GM12874 (cell line): Measurements from ENCODE around the gene TP73.

ENCODE experiments used
- CTCF ChIP-seq: IDR thresholded peaks from 2 replicates; pipeline ENCODE4 v1.5.1; 2011; ENCODE audit warnings: low read depth, mild to moderate bottlenecking, control low read depth, low read length, moderate library complexity; ENCODE audit not compliant: insufficient read depth

The TP73 gene

GRCh38 chr1:3621151-3621671, 31.1 kb upstream of the TP73 start:
- TF ChIP-seq CTCF, result peak; percentile 51; the same call in 1 of the 2 replicates

- no peak for TF ChIP-seq CTCF
These were observed 28.7 kb upstream of the TP73 start for GRCh38 chr1:3623441-3624199.

- TF ChIP-seq CTCF, result no peak
These were observed 27.8 kb upstream of the TP73 start, which contains the start of gene TPRG1L for GRCh38 chr1:3624200-3625136. Gene TPRG1L, plus strand, starts transcription at chr1:3625015. Its CDS starts 58 bp downstream, at chr1:3625073.

GRCh38 chr1:3625151-3625907, 27.0 kb upstream of the TP73 start:
- no peak for TF ChIP-seq CTCF

- TF ChIP-seq CTCF, result no peak
These were observed 26.3 kb upstream of the TP73 start for GRCh38 chr1:3626025-3626424.

- TF ChIP-seq CTCF, result no peak
These were observed 24.6 kb upstream of the TP73 start for GRCh38 chr1:3627515-3628253.
